ENCODE results near the gene TSR3.

TSR3 gene

DNA sequence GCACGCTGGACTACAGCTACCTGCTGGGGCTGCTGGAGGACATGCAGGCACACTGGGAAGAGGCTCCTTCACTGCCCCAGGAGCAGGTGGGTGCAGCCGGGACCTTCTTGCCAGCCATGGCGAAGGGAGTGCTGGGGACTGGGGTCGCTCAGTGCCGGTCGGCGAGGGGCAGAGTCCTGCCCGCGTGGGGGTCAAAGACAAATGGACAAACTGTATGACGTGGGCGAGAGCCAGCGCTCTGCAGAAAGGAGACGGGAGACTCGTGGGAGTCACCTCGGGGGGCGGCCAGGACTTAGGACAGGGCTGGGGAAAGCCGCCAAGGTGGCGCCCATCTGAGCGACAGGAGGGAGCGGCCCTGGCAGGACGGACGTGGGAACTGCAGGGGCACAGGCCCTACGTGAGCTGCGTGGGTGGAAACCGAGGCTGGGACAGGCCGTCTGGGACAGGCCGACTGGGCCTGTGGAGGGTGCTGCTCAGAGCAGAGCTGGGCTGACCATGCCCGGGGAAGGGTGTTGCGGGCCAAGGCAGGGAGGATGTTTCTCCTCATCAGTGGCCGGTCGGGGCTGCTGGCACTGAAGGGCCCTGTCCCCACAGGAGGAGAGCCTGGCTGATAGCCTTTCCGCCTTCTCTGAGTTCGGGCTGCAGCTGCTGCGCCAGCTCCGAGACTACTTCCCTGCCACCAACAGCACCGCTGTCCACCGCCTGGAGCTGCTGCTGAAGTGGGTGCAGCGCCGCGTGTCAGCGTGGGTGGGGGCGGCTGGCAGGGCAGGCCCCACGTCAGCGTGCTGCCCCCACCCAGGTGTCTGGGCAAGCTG, 8.0 kb downstream of the TSR3 start:
- no peak for DNase-seq
- in situ Hi-C loops (cut with HindIII; ENCODE audit: low pct_ligation_motif_present, low pct_unique_long_range_greater_than_20kb, low sequenced_read_pairs) = no loop called here

DNA sequence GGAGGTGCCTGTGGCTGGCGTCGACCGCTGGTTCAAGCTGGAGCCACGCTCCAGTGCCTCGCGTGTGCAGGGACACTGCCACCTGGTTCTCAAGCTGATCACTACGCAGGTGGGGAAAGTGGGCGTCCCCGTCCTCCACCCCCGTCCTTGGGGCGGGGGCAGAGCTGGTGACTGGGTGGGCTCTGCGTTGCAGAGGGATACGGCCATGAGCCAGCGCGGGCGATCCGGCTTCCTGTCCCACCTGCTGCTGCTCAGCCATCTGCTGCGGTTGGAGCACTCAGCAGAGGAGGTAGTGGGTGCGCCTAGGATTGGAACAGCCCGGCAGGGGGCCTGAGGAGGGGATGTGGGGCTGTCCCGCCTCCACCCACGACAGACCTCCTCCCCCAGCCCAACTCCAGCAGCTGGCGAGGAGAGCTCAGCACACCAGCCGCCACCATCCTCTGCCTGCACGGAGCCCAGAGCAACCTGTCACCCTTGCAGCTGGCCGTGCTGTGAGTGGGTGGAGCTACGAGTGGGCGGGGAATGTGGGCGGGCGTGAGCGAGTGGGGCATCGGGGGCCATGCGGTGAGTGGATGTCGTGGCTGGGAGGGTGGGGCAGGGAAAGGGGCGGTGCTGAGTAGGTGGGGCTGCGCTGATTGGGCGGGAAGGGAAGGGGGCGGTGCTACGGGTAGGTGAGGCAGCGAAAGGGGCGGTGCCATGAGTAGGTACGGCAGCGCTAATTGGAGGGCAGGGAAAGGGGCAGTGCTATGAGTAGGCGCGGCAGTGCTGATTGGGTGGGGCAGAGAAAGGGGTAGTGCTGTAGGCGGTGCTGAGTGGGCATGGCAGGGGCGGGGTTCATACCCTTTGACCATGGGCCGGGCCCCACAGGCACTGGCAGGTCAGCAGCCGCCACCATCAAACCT, 8.9 kb downstream of the TSR3 start:
- in situ Hi-C loops (cut with HindIII; ENCODE audit: low pct_ligation_motif_present, low pct_unique_long_range_greater_than_20kb, low sequenced_read_pairs) = no loop called here

DNA sequence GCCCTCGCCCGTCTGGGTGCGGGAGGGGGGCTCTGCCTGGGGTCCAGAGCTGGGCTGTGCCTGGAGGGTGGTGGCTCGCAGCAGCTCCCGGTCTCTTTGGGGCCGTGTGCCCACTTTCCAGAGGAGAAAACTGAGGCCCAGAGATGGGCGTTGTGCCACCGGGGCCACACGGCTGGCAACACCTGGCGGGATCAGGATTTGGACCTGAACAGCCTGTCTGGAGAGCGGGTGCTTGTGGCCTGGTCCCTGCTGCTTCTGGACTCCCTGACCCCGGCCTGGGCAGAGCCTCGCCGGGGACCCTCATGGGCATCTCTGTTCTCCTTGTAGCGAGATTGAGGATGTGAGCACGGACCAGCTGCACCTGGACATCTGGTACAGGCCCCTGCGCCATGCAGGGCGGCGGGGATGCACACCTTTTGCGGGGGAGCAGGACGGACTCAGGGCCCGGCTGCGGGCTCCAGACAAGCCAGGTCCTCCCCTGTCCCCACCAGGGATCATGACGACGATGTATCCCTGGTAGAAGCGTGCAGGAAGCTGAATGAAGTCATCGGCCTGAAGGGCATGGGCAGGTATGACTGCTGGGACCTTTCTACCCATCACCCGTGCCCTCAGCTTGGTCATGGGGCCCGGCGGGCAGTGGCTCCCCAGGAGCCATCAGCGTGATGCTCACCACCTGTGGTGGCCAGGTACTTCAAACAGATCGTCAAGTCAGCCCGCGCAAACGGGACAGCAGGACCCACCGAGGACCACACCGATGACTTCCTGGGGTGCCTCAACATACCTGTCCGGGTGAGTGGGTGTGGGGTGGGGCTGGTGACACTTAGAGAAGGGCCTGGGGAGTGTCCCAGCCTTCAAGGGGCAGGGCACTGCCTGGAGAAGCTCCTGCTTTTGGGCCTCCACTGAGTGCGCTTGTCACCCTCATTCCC, 9.9 kb downstream of the TSR3 start:
- DNase-seq = no peak
- in situ Hi-C loops (cut with HindIII; ENCODE audit: low pct_ligation_motif_present, low pct_unique_long_range_greater_than_20kb, low sequenced_read_pairs) = no loop called here

More for the DNA sequence above, 8.9 kb downstream of the TSR3 start:
- peak; percentile 99 for DNase-seq

DNA sequence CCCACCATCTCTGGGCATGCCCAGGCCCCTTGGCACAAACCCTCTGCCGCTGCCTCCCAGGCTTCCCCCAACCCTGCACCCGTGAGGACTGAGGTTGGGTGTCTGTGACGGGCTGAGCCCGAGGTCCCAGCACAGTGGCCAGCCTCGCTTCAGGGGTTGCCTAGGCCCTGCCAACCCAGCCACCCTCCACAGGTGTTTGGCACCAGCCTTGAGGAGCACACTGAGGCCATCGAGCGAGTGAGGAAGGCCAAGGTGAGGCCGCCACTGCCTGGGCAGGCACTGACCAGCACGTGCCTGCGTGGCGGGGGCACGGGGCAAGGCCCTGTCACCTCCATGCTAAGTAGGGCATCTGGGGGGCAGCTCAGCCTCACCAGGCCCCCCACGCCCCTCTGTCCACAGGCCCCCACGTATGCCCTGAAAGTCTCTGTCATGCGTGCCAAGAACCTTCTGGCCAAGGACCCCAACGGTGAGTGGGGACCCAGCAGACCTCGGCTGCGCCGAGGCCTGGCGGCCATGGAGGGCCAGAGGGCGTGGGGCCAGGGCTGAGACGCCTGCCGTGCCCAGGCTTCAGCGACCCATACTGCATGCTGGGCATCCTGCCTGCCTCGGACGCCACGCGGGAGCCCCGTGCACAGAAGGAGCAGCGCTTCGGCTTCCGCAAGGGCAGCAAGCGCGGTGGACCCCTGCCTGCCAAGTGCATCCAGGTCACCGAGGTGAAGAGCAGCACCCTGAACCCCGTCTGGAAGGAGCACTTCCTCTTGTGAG, 10.8 kb downstream of the TSR3 start:
- DNase-seq = no peak
- in situ Hi-C loops (cut with HindIII; ENCODE audit: low pct_ligation_motif_present, low pct_unique_long_range_greater_than_20kb, low sequenced_read_pairs) = no loop called here

DNA sequence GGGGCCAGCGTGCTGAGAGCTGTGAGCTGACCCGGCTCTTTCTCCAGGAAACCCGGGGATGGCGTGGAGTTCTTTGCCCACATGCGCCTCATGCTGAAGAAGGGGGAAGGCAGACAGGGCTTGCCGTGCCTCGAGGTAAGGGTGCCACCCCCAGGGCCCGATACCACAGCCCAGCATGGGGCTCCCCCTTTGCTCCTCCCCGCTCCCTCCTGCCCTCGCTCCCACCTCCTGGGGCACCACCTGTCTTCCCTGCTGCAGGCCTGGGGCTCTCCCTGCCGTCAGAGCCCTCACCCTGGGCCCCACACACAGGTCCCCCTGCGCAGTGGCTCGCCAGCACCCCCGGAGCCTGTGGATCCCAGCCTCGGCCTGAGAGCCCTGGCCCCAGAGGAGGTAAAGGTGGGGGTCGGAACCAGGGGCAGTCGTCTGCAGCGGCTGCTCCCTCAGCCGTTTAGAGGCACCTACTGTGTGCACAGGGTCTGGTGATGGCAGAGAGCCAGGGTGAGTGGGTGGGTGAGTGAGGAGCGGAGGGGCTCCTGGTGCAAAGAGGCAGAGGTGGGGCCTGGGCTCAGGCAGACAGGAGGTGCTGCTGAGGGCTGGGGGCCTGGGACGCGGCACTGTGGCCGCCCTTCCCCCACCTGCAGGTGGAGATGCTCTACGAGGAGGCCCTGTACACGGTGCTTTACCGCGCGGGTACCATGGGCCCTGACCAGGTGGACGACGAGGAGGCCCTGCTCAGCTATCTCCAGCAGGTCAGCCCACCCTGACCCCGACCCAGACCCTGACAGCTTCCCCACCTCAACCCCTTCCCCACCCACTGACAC, 12.6 kb downstream of the TSR3 start:
- in situ Hi-C loops (cut with HindIII; ENCODE audit: low pct_ligation_motif_present, low pct_unique_long_range_greater_than_20kb, low sequenced_read_pairs) = no loop called here
- no peak for DNase-seq

DNA sequence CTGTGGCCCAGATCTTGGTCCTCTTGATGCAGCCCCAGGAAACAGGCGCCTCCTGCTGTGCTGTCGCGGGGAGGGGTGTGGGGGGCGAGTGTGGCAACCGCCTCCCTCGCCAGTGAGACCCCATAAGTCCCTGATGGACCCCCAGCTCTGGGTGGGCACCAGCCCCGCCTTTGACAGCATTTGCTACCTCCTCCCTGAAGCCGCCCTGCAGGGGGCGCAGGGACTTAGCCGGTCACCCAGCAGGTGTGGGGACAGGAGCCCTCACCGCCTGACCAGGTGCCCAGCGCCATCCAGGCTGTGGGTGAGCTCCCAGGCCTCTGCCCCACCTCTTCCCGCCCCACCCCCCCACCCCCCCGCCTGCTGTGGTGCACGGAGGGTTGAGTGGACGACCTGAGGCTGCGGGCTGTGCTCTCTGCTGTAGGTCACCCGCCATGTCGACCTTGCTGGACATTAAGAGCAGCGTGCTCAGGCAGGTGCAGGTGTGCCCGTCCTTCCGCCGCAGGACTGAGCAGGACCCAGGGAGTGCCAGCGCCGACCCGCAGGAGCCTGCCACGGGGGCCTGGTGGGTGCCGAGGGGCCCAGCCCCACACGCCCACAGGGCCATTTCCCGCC, 13.5 kb downstream of the TSR3 start:
- in situ Hi-C loops (cut with HindIII; ENCODE audit: low pct_ligation_motif_present, low pct_unique_long_range_greater_than_20kb, low sequenced_read_pairs) = no loop called here
- peak; percentile 22 for DNase-seq

DNA sequence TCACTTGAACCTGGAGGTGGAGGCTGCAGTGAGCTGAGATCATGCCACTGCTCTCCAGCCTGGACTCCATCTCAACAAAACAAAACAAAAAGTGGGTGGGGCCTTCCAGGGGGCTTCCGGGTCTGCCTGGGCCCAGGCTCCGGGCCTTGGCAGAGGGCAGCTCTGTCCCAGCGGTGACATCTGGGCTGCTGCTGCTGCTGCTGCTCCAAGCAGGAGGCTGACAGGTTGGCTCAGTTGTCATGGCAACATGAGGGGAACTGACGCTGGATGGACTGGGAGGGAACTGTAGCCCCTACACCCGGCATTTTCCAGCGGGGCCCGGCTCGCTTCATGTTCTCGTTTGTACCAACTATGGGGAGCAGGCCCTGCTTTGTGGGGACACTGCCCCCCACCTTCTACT, 14.2 kb downstream of the TSR3 start:
- in situ Hi-C loops (cut with HindIII; ENCODE audit: low pct_ligation_motif_present, low pct_unique_long_range_greater_than_20kb, low sequenced_read_pairs) = no loop called here
- DNase-seq = no peak

DNA sequence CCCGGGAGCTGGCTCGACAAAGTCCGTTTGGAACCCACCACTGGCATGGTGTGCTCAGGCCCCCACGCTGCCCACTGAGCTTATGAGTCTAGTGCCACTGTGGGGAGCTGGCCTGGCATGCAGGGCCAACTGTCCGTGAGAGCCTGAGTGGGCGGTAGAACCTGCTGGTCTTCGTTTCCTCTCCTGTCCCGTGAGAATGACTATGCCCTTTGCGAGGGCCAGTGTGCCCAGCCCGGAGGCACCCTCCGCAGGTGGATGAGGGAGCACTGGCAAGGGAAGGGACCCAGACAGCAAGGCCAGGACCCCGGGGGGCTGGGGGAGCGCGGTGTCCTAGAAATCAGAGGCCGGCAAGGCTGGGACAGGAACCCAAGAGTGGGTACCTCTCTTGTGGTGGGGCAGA, 15.1 kb downstream of the TSR3 start:
- DNase-seq = no peak
- in situ Hi-C loops (cut with HindIII; ENCODE audit: low pct_ligation_motif_present, low pct_unique_long_range_greater_than_20kb, low sequenced_read_pairs) = no loop called here

DNA sequence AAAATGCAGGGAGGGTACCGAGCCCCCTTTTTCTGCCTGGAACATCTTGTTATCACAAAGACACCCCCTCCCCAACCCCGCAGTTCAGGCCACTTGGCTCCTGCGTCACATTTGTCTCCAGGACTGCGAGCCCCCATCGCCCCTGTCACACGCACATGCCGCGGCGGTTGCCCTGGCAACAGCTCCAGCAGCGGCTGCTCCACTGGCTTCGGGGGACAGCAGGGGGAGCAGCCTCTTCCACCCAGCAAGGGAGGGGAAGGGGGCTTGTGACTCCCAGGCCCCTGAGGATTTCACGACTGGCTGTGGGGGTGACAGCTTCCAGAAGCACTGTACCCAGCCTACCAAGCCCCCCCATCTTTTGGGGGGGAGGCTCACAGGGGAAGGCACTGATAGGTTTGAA, 15.7 kb downstream of the TSR3 start:
- DNase-seq = no peak
- in situ Hi-C loops (cut with HindIII; ENCODE audit: low pct_ligation_motif_present, low pct_unique_long_range_greater_than_20kb, low sequenced_read_pairs) = no loop called here

DNA sequence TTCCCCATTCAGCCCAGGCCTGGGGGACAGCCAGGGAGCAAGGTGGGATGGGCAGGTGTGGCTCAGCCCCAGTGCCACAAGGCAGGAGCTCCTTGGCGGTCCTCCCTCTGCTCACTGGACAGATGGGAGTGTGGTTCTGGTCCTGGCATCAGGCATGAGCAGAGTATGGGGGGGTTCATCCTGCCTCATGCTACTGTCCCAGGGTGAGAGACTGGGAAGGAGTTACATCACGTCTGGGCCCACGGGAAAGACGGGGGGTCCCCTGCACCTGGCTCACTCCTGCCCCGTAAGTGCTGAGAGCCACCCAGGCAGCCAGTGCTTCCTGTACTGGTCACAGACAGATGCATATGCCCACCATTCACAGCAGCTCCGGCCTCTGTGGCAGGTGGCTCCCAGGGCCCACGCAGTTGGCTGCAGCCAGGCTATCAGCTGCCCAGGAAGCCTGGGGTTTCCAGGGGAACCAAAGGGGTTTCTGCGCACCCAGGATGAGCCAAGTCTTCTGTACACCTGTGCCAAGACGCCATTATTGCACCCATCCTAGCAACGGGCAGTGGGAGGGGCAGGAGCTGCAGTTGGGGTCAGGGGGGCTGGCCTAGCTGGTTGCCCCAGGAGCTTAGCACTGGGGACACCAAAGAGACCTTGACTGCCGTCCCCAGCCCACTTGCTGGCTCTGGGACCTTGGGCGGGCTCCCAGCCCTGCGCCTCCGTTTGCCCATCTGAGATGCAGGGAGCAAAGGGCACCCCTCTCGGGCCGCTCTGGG, 16.3 kb downstream of the TSR3 start:
- in situ Hi-C loops (cut with HindIII; ENCODE audit: low pct_ligation_motif_present, low pct_unique_long_range_greater_than_20kb, low sequenced_read_pairs) = no loop called here
- DNase-seq = no peak

DNA sequence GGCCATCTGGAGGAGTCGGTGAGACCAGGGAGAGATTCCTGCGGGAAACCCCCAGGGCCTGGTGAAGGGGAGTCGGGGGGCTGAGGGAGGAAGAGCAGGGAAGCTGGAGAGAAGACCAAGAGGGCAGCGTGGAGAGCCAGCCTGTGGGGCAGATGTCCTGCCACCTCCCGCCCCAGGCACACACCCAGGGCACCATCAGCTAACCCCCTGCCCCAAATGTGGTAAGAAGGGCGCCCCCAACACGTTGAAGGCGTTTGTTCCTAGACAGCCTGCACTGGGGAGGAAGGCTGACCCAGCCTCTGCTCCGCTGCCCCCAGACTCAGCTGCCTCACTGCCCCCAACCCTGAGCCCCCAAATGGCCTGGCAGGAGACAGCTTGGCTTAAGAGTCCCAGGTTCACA, 16.9 kb downstream of the TSR3 start:
- in situ Hi-C loops (cut with HindIII; ENCODE audit: low pct_ligation_motif_present, low pct_unique_long_range_greater_than_20kb, low sequenced_read_pairs) = no loop called here
- DNase-seq = no peak

DNA sequence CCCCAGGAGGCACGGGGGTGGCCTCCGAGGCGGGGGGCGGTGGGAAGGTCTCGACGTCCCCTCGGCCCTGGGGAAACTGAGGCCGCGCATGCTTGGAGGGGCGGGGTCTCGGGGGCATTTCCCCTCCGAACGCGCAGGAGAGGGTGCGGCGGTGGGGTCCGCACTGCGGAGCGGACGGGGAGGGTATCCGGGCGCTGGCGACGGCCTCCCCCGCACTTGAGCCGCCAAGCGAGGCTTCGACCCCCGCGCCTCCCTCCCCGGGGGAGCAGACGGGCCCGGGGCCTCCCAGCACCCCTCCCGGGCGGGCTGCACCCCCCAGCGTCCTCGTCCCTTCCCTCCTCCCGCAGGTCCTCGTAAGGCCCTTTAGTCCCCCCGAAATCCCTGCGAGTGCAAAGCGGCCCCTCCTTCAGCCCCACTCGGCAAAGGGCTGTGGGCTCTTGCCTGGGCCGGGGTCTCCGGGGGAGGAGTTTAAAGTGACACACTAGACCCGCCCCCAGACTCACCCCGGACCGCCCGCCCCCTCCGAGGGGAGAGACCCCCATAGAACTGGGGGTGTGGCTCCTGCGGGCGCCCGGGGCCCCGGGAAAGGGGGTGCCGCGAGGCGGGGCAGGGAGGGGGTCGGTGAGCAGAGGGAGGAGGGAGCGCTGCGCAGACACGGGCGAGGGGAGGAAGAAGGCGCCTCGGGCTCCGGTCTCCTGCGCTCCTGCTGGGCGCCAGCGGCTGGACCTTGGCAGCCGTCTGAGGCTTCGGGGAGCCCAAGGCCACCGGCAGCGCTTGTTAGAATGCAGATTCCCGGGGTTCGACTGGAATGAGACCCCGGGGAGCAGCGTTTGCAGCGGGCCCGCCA, 17.6 kb downstream of the TSR3 start:
- DNase-seq = no peak
- in situ Hi-C loops (cut with HindIII; ENCODE audit: low pct_ligation_motif_present, low pct_unique_long_range_greater_than_20kb, low sequenced_read_pairs) = no loop called here

DNA sequence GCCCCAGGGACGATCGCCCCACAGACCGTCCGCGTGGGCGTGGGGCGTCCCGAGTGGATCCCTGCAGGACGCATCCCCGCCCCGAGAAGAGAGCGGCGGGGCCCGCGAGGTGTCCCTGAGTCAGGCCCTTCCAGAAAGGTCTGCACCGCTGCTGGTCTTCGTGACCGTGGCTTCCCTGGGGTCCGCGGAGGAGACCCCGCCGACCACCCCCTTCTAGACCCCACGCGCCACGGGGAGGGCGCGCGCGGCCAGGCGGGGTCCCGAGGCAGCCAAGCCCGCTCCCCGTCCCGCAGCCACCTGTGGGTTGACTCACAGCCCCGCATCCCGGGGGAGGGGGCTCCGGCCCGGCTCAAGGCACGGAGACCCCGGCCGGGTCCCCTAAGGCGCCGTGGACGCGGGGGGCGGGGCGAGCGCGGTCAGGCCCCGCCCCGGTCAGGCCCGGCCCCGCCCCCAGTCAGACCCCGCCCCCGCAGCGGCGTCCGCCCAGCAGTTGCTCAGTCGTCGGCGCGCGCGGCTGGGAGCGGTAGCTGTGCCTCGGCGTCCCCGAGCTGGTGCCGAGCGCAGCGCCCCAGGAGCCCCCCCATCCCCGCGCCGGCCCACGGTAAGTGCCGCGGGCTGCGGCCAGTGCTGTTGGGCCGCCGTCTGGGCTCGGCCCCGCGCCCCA, 18.4 kb downstream of the TSR3 start, which contains the start of gene BAIAP3:
Gene BAIAP3 (plus strand): TSS at position 497 of the 664 bp plus-strand sequence. CDS start 4,905 bp downstream, outside the sequence.
- DNase-seq = peak; percentile 36
- in situ Hi-C loops (cut with HindIII; ENCODE audit: low pct_ligation_motif_present, low pct_unique_long_range_greater_than_20kb, low sequenced_read_pairs) = no loop called here

DNA sequence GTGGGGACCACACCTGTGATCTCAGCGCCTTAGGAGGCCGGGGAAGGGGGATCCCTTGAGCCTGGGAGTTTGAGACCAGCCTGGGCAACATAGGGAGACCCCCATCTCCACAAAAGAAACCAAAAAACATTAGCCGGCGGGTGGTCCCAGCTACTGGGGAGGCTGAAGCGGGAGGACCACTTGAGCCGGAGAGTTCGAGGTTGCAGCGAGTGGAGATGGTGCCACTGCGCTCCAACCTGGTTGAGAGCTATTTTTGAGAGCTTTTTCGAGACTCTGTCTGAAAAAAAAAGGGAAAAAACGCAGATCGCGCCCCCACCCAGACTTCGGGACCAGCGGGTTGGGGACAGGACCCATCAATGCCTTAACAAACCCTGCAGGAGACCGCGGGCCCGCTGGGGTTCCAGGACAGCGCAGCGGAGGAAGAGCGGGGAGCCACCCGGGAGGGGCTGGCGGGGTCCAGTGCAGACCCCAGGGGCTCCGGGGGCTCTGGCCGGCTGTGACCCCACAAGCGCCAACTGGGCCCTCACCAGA, 19.0 kb downstream of the TSR3 start:
- DNase-seq = no peak
- in situ Hi-C loops (cut with HindIII; ENCODE audit: low pct_ligation_motif_present, low pct_unique_long_range_greater_than_20kb, low sequenced_read_pairs) = no loop called here

Measured in ACHN (cell line).